CD14-positive monocyte (primary cell): ENCODE measurements around the gene DYSF. TPM values are rescaled to one million over a fixed set of nuclear protein-coding genes. Genes with fewer than 3 reads are reported as not detected.

ENCODE experiments used
- DNase-seq, 3 donors: peaks; one replicate each; pipeline ENCODE4 v3.0.0-alpha.2; 2011 to 2022
- H2AFZ ChIP-seq: 2 replicates; pipeline ENCODE4 v1.6.0; 2012; ENCODE audit warnings: mild to moderate bottlenecking, low read depth, low read length, inconsistent platforms; ENCODE audit not compliant: insufficient read depth, poor library complexity, severe bottlenecking
- H3K27ac ChIP-seq, 2 donors: 1 replicate in 1 of 2; 2 replicates in 1 of 2; pipeline ENCODE4 v1.5.1; 2012 to 2013; ENCODE audit warnings: low read length in 2 of 2, control low read depth in 1 of 2, inconsistent platforms in 1 of 2, low read depth in 1 of 2, mild to moderate bottlenecking in 1 of 2
- H3K27me3 ChIP-seq, 2 donors: one replicate each; pipeline versions ENCODE4 v1.6.0 to v1.6.1; 2011 to 2013; ENCODE audit warnings: low read length in 2 of 2; ENCODE audit not compliant: control insufficient read depth in 2 of 2, insufficient read depth in 2 of 2
- H3K36me3 ChIP-seq, 2 donors: replicated peaks in 1 of 2; 1 replicate in 1 of 2; 2 replicates in 1 of 2; pipeline versions ENCODE4 v1.5.1 to v1.6.1; 2012 to 2013; ENCODE audit warnings: low read length in 2 of 2, control low read depth in 1 of 2, inconsistent platforms in 1 of 2, mild to moderate bottlenecking in 1 of 2; ENCODE audit not compliant: insufficient read depth in 2 of 2, control insufficient read depth in 1 of 2
- H3K4me1 ChIP-seq, 2 donors: 1 replicate in 1 of 2; 2 replicates in 1 of 2; pipeline versions ENCODE4 v1.5.1 to v1.6.1; 2012 to 2013; ENCODE audit warnings: low read length in 2 of 2, control low read depth in 1 of 2, inconsistent platforms in 1 of 2, mild to moderate bottlenecking in 1 of 2, moderate library complexity in 1 of 2; ENCODE audit not compliant: insufficient read depth in 2 of 2, control insufficient read depth in 1 of 2
- H3K4me2 ChIP-seq: replicated peaks from 2 replicates; pipeline ENCODE3; 2012; ENCODE audit warnings: low read length, moderate library complexity, mild to moderate bottlenecking; ENCODE audit not compliant: poor library complexity, severe bottlenecking; ENCODE audit errors: extremely low read depth
- H3K4me3 ChIP-seq, 3 experiments: fragments of 200-600 bp in 1 of 3; sonication (generic) in 1 of 3; replicated peaks in 1 of 3; 1 replicate in 2 of 3; 2 replicates in 1 of 3; pipeline ENCODE4 v1.5.1; 2011 to 2013; ENCODE audit warnings: low read length in 3 of 3, mild to moderate bottlenecking in 3 of 3, control low read depth in 2 of 3, low read depth in 2 of 3, inconsistent platforms in 1 of 3, moderate library complexity in 1 of 3
- H3K79me2 ChIP-seq: 2 replicates; pipeline ENCODE4 v1.6.0; 2012; ENCODE audit warnings: mild to moderate bottlenecking, control low read depth, inconsistent platforms, low read length, moderate library complexity; ENCODE audit not compliant: insufficient read depth
- H3K9ac ChIP-seq: 2 replicates; pipeline ENCODE4 v1.6.0; 2017; ENCODE audit warnings: low read length, mild to moderate bottlenecking; ENCODE audit not compliant: insufficient read depth, poor library complexity, severe bottlenecking
- H3K9me3 ChIP-seq, 2 donors: replicated peaks in 1 of 2; 1 replicate in 1 of 2; 2 replicates in 1 of 2; pipeline versions ENCODE4 v1.5.1 to v1.6.1; 2012 to 2013; ENCODE audit warnings: low read length in 2 of 2, control low read depth in 1 of 2; ENCODE audit not compliant: control insufficient read depth in 1 of 2, insufficient read depth in 1 of 2
- H4K20me1 ChIP-seq: 2 replicates; pipeline ENCODE4 v1.6.0; 2012; ENCODE audit warnings: mild to moderate bottlenecking, low read length, control low read depth, moderate library complexity; ENCODE audit not compliant: insufficient read depth
- H3K27ac Mint-ChIP-seq, 7 donors: one replicate each; pipeline ENCODE4 v1.8.0; 2020; ENCODE audit warnings: mild to moderate bottlenecking in 7 of 7, mixed read lengths in 7 of 7, moderate library complexity in 6 of 7, inconsistent platforms in 2 of 7
- H3K27me3 Mint-ChIP-seq, 3 donors: one replicate each; pipeline ENCODE4 v1.8.0; 2021 to 2022; ENCODE audit warnings: low read depth in 3 of 3, mild to moderate bottlenecking in 3 of 3, mixed read lengths in 3 of 3, moderate library complexity in 3 of 3, inconsistent platforms in 1 of 3
- H3K36me3 Mint-ChIP-seq, 2 donors: one replicate each; pipeline ENCODE4 v1.8.0; 2020; ENCODE audit warnings: mixed read lengths in 2 of 2, inconsistent platforms in 1 of 2, mild to moderate bottlenecking in 1 of 2
- H3K4me1 Mint-ChIP-seq: one replicate; pipeline ENCODE4 v1.8.0; 2020; ENCODE audit warnings: mild to moderate bottlenecking, mixed read lengths
- H3K4me3 Mint-ChIP-seq, 2 donors: one replicate each; pipeline ENCODE4 v1.8.0; 2020; ENCODE audit warnings: mild to moderate bottlenecking in 2 of 2, mixed read lengths in 2 of 2, moderate library complexity in 1 of 2
- H3K9me3 Mint-ChIP-seq, 7 donors: one replicate each; pipeline ENCODE4 v1.8.0; 2020 to 2022; ENCODE audit warnings: mixed read lengths in 7 of 7, mild to moderate bottlenecking in 6 of 7, moderate library complexity in 6 of 7, inconsistent platforms in 2 of 7
- WGBS: methylation state at CpG from one replicate; pipeline ENCODE4 v1.1.5; 2013; ENCODE audit warnings: missing lambda C conversion rate; ENCODE audit not compliant: insufficient coverage; 5-methylcytosine and 5-hydroxymethylcytosine counted together
- intact Hi-C, 2 donors: fragments of 100-400 bp; cut with micrococcal nuclease; formaldehyde crosslinking; loops; one replicate each; pipeline versions ENCODE4 v1.15.0 to v1.15.1; 2023
- polyA plus RNA-seq, 3 donors: library from polyadenylated mRNA; depleted of rRNA in 1 of 3; unstranded in 2 of 3; stranded (reverse) in 1 of 3; fragments of 300-500 nt in 2 of 3; fragments of >200 nt in 1 of 3; fragmentation: Illumina TruSeq in 2 of 3; gene quantifications; 1 replicate in 2 of 3; 2 replicates in 1 of 3; pipeline ENCODE4 v1.2.3, GENCODE V29; 2012 to 2021
- TF ChIP-seq, protein P1 (sequence below): fragments of 200-600 bp; IDR thresholded peaks from one replicate; pipeline ENCODE4 v1.8.0; 2022; ENCODE audit warnings: antibody characterized with exemption, mild to moderate bottlenecking

DYSF gene
- polyA plus RNA-seq, 3 donors: 16.1 to 72.5 (median 31.2) TPM

DNA sequence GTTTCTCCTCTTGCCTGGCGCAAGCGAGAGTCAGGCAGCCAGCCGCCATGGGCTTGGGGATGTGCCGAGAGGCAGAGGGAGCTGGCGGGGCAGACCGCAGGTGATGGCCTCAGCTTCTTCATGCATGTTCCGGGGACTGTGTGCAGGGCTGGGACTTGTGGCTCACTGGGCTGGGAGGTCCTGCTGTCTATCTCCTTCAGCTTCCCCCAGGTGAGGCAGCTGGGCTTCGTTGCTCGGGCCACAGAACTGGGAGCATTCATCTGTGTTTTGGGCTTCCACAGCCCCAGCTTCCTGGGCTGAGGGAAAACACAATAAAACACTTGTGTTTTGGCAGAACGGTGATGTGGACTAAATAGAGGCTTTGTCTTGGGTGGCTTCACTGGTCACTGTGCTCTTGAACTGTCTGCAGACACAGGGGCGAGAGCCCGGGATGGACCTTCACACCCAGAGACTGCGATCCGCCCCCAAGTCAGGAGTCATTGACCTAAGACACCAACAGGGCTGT is 93.5 kb downstream of the DYSF start:
- H3K4me3 Mint-ChIP-seq: no peak overlapping the region

DNA sequence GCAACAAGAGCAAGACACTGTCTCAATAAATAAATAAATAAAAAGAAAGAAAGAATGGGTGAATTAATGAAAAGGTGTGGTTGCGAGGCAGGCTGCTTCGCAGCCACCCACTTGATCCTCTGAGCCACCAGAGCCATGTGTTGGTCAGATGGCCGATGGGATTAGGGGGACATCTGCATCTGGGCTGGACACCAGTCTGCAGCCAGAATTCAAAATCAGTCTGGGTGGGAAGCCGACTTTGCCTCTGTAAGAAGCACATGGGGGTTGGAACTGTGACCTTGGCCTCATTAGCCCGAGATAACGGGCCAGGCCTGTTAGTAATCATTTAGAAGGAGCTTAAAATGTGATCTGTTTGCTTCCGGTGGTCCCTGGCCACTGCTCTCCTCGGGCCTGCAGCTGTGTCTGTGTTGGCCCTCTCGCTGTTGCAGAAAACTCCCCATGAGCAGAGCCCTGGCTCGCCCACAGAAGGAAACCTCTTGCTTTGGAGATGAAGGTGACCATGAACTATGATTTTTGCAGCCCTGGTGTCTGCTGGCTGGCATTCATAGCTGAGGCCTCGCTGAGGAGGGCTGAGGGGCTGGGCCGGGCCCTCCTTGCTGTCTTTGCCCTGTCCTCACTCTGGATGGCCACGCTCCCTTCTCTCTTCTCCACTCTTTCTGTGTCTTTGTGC is 94.4 kb downstream of the DYSF start:
- Mint-ChIP-seq H3K27ac (no peak overlapping the region), H3K9me3 (peaks cover 0 to 11% (median 2%) of the 10 kb centered on the region in 7 donors), H3K36me3 (peaks cover 73 to 85% of the 10 kb centered on the region in 2 donors), H3K27me3 (peaks cover 1 to 5% (median 4%) of the 10 kb centered on the region in 3 donors), H3K4me3 (no peak overlapping the region), H3K4me1 (peaks cover 18% of the 10 kb centered on the region)
- Histone ChIP-seq H4K20me1 (peaks cover 74% of the 10 kb centered on the region), H3K9ac (no peak overlapping the region), H3K4me2 (no peak overlapping the region), H3K36me3 (peaks cover 30 to 75% of the 10 kb centered on the region in 2 donors), H3K4me3 (no peak overlapping the region), H3K79me2 (no peaks in the 10 kb centered on the region), H2AFZ (no peak overlapping the region), H3K27ac (no peak overlapping the region), H3K27me3 (no peaks in the 10 kb centered on the region), H3K9me3 (no peaks in the 10 kb centered on the region), H3K4me1 (peaks cover 15 to 17% of the 10 kb centered on the region in 2 donors)
- TF ChIP-seq, protein P1, sequence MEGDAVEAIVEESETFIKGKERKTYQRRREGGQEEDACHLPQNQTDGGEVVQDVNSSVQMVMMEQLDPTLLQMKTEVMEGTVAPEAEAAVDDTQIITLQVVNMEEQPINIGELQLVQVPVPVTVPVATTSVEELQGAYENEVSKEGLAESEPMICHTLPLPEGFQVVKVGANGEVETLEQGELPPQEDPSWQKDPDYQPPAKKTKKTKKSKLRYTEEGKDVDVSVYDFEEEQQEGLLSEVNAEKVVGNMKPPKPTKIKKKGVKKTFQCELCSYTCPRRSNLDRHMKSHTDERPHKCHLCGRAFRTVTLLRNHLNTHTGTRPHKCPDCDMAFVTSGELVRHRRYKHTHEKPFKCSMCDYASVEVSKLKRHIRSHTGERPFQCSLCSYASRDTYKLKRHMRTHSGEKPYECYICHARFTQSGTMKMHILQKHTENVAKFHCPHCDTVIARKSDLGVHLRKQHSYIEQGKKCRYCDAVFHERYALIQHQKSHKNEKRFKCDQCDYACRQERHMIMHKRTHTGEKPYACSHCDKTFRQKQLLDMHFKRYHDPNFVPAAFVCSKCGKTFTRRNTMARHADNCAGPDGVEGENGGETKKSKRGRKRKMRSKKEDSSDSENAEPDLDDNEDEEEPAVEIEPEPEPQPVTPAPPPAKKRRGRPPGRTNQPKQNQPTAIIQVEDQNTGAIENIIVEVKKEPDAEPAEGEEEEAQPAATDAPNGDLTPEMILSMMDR: no peak
- intact Hi-C loops: loop anchor here (10.0 kb wide), 2 partner anchors 607 to 1187 kb away; no protein-coding TSS in a partner anchor
- WGBS: 95% methylated on average over 9 of the region's 13 CpGs
- no peak for DNase-seq

More for the DNA sequence above, 93.5 kb downstream of the DYSF start:
- intact Hi-C loops: loop anchor here (10.0 kb wide), 2 partner anchors 608 to 1188 kb away; no protein-coding TSS in a partner anchor
- Histone ChIP-seq H3K27me3 (no peaks in the 10 kb centered on the region), H3K4me1 (peaks cover 15 to 17% of the 10 kb centered on the region in 2 donors), H3K27ac (no peak overlapping the region), H4K20me1 (peaks cover 66% of the 10 kb centered on the region), H3K4me2 (no peak overlapping the region), H3K9me3 (no peaks in the 10 kb centered on the region), H3K79me2 (no peaks in the 10 kb centered on the region), H2AFZ (no peak overlapping the region), H3K4me3 (no peak overlapping the region), H3K36me3 (peaks cover 20 to 71% of the 10 kb centered on the region in 2 donors), H3K9ac (no peak overlapping the region)
- peaks cover 0 to 11% (median 4%) of the 10 kb centered on the region in 7 donors for H3K9me3 Mint-ChIP-seq
- H3K36me3 Mint-ChIP-seq: peaks cover 71 to 84% of the 10 kb centered on the region in 2 donors
- TF ChIP-seq, protein P1: no peak
- WGBS: 92% methylated on average over 13 of the region's 14 CpGs
- no peak for DNase-seq
- H3K4me1 Mint-ChIP-seq: peaks cover 18% of the 10 kb centered on the region
- H3K27ac Mint-ChIP-seq: no peak overlapping the region
- peaks cover 1 to 5% (median 4%) of the 10 kb centered on the region in 3 donors for H3K27me3 Mint-ChIP-seq
